GM12878 (cell line): ENCODE data around the gene CNTNAP5. TPM values are rescaled to one million over a fixed set of nuclear protein-coding genes. Genes with fewer than 3 reads are reported as not detected.

Experiments used
- ATAC-seq: fragments of 200-7000 bp; cut with Tn5 transposase; 3 replicates; pipeline ENCODE4 v1.9.1; 2020; ENCODE audit warnings: mild to moderate bottlenecking, moderate library complexity
- BruUV-seq: library from RNA; stranded (reverse); fragments of 400-500 nt; replicated peaks from 2 replicates; lab custom pipeline; 2021; lab: Mats Ljungman, UMichigan
- CTCF ChIA-PET: fragments of 300-600 bp; sonication (Branson Sonifier 250); formaldehyde crosslinking; extraction: SDS; loops from one replicate; lab custom pipeline; 2021; ENCODE audit warnings: inconsistent platforms; lab: Yijun Ruan, JAX
- POLR2A ChIA-PET: fragments of 350-600 bp; formaldehyde crosslinking; extraction: SDS; loops from one replicate; lab custom pipeline; 2021; ENCODE audit warnings: inconsistent platforms; lab: Charles Lee
- RAD21 ChIA-PET: fragments of 300-600 bp; sonication (Branson Sonifier 250); formaldehyde crosslinking; loops from one replicate; lab custom pipeline; 2023; ENCODE audit warnings: antibody characterized with exemption; ENCODE audit not compliant: unreplicated experiment; lab: Charles Lee
- SMC1A ChIA-PET: fragments of 300-600 bp; sonication (Branson Sonifier 250); formaldehyde crosslinking; loops from one replicate; lab custom pipeline; 2023; ENCODE audit not compliant: unreplicated experiment, uncharacterized antibody; lab: Charles Lee
- DNase-seq: peaks from one replicate; pipeline ENCODE4 v3.0.0-alpha.2; 2011; ENCODE audit warnings: low read depth, low spot score
- FAIRE-seq: peaks from 3 replicates; lab custom pipeline; 2011; peaks lifted over from hg19 to GRCh38; lab: Jason Lieb, UNC
- H2AFZ ChIP-seq: 2 replicates; pipeline ENCODE4 v1.6.0; 2011; ENCODE audit warnings: low read depth, low read length, control low read depth; ENCODE audit not compliant: control insufficient read depth
- H3K27ac ChIP-seq: 2 replicates; pipeline ENCODE4 v1.5.1; 2011; ENCODE audit warnings: control low read depth; ENCODE audit not compliant: control insufficient read depth, insufficient read depth
- H3K27me3 ChIP-seq, 2 experiments: replicated peaks in 1 of 2; 2 replicates each; pipeline versions ENCODE4 v1.6.0 to v1.6.1; 2011; ENCODE audit warnings: low read length in 1 of 2; ENCODE audit not compliant: control insufficient read depth in 2 of 2, insufficient read depth in 2 of 2
- H3K36me3 ChIP-seq, 2 experiments: 2 replicates each; pipeline ENCODE4 v1.5.1; 2011; ENCODE audit warnings: low read length in 1 of 2; ENCODE audit not compliant: control insufficient read depth in 2 of 2, insufficient read depth in 2 of 2
- H3K4me1 ChIP-seq: 2 replicates; pipeline ENCODE4 v1.6.1; 2011; ENCODE audit warnings: mild to moderate bottlenecking, low read length, moderate library complexity, mixed read lengths; ENCODE audit not compliant: control insufficient read depth, insufficient read depth
- H3K4me2 ChIP-seq: 2 replicates; pipeline ENCODE4 v1.6.0; 2011; ENCODE audit warnings: control low read depth; ENCODE audit not compliant: control insufficient read depth, insufficient read depth
- H3K4me3 ChIP-seq: fragments of 200-600 bp; sonication (generic); 2 replicates; pipeline ENCODE4 v1.5.1; 2016
- H3K79me2 ChIP-seq: 2 replicates; pipeline ENCODE4 v1.6.0; 2011; ENCODE audit warnings: low read length; ENCODE audit not compliant: control insufficient read depth, insufficient read depth
- H3K9ac ChIP-seq: 2 replicates; pipeline ENCODE4 v1.8.0; 2011; ENCODE audit warnings: low read length, control low read depth, mixed read lengths; ENCODE audit not compliant: control insufficient read depth, insufficient read depth
- H3K9me3 ChIP-seq: replicated peaks from 3 replicates; pipeline ENCODE4 v1.5.1; 2011; ENCODE audit warnings: mild to moderate bottlenecking, low read length; ENCODE audit not compliant: control insufficient read depth, insufficient read depth
- H4K20me1 ChIP-seq: 2 replicates; pipeline ENCODE4 v1.6.0; 2011; ENCODE audit not compliant: control insufficient read depth, insufficient read depth
- DPF2 ChIP-seq: fragments of 450-650 bp; IDR thresholded peaks from 2 replicates; pipeline ENCODE4 v1.6.1; 2017; ENCODE audit warnings: mild to moderate bottlenecking
- HDGF ChIP-seq: fragments of 450-650 bp; IDR thresholded peaks from 2 replicates; pipeline ENCODE4 v1.6.1; 2016; ENCODE audit warnings: antibody characterized with exemption
- IKZF1 ChIP-seq: fragments of 450-650 bp; conservative IDR thresholded peaks from 2 replicates; pipeline ENCODE4 v1.6.1; 2017; ENCODE audit warnings: antibody characterized with exemption, mild to moderate bottlenecking
- MTA3 ChIP-seq: IDR thresholded peaks from 2 replicates; pipeline ENCODE4 v1.6.1; 2012; ENCODE audit warnings: low read length, inconsistent platforms, borderline replicate concordance
- NBN ChIP-seq: fragments of 450-650 bp; IDR thresholded peaks from 2 replicates; pipeline ENCODE4 v1.6.1; 2016
- POU2F2 ChIP-seq: IDR thresholded peaks from 3 replicates; pipeline ENCODE4 v1.6.1; 2011; ENCODE audit warnings: low read depth, mild to moderate bottlenecking, low read length, borderline replicate concordance
- SIN3A ChIP-seq: IDR thresholded peaks from 2 replicates; pipeline ENCODE4 v1.6.1; 2012; ENCODE audit warnings: low read depth, low read length, improper control_type of control experiment
- SPI1 ChIP-seq: IDR thresholded peaks from 2 replicates; pipeline ENCODE4 v1.6.1; 2011; ENCODE audit warnings: low read depth, mild to moderate bottlenecking, low read length, moderate library complexity, borderline replicate concordance; ENCODE audit not compliant: insufficient read depth
- TCF7 ChIP-seq: IDR thresholded peaks from 2 replicates; pipeline ENCODE4 v1.6.1; 2014; ENCODE audit warnings: antibody characterized with exemption, borderline replicate concordance
- YBX1 ChIP-seq: fragments of 450-650 bp; IDR thresholded peaks from 2 replicates; pipeline ENCODE4 v1.6.1; 2016; ENCODE audit warnings: antibody characterized with exemption
- WGBS: methylation state at CpG from one replicate; pipeline ENCODE4 v1.1.6; 2016; ENCODE audit warnings: low lambda C conversion rate; ENCODE audit not compliant: insufficient replicate concordance, insufficient coverage; ENCODE audit errors: missing lambda C conversion rate; 5-methylcytosine and 5-hydroxymethylcytosine counted together
- in situ Hi-C: fragments of 300-500 bp; cut with MboI; formaldehyde crosslinking; loops from 9 replicates; pipeline ENCODE4 v1.14.3; 2018; ENCODE audit warnings: mixed read lengths
- intact Hi-C: fragments of 100-400 bp; cut with micrococcal nuclease; formaldehyde crosslinking; loops from one replicate; pipeline ENCODE4 v1.14.2; 2022; ENCODE audit not compliant: unreplicated experiment
- polyA plus RNA-seq, 11 experiments: library from polyadenylated mRNA; depleted of rRNA in 4 of 11; unstranded in 6 of 11; stranded (reverse) in 5 of 11; fragments of >200 nt; fragmentation: Nextera tagmentation in 4 of 11; fragmentation: Illumina TruSeq in 1 of 11; extraction: Ambion mirVana in 4 of 11; extraction: Trizol in 1 of 11; gene quantifications; 1 replicate in 1 of 11; 2 replicates in 10 of 11; pipeline versions ENCODE4 v1.2.1 to v1.2.3, GENCODE V29; 2011 to 2016; ENCODE audit warnings: inconsistent platforms in 2 of 11, missing spikeins in 2 of 11, low read depth in 1 of 11
- total RNA-seq, 4 experiments: library from RNA; depleted of rRNA in 3 of 4; stranded (reverse); fragments of >200 nt in 3 of 4; fragmentation: Illumina TruSeq in 1 of 4; extraction: Trizol in 1 of 4; gene quantifications; 2 replicates each; pipeline versions ENCODE4 v1.2.1 to v1.2.3, GENCODE V29; 2013 to 2021
- TF ChIP-seq, protein P1 (sequence below): IDR thresholded peaks from 2 replicates; pipeline ENCODE4 v1.6.1; 2012; ENCODE audit warnings: low read length, inconsistent platforms
- TF ChIP-seq, protein P2 (sequence below): fragments of 450-650 bp; IDR thresholded peaks from 2 replicates; pipeline ENCODE4 v1.6.1; 2017; ENCODE audit warnings: mild to moderate bottlenecking, moderate library complexity
- TF ChIP-seq, protein P3 (sequence below): fragments of 150-350 bp; IDR thresholded peaks from 2 replicates; pipeline ENCODE4 v1.6.1; 2014; ENCODE audit warnings: mild to moderate bottlenecking, low read depth, low read length
- TF ChIP-seq, protein P4 (sequence below): fragments of 450-650 bp; IDR thresholded peaks from 2 replicates; pipeline ENCODE4 v1.6.1; 2016; ENCODE audit warnings: mild to moderate bottlenecking
- TF ChIP-seq, protein P5 (sequence below): fragments of 450-650 bp; IDR thresholded peaks from 2 replicates; pipeline ENCODE4 v1.6.1; 2018; ENCODE audit warnings: borderline replicate concordance, mild to moderate bottlenecking; ENCODE audit not compliant: partially characterized antibody

The CNTNAP5 gene
- total and polyA plus RNA-seq, 10 of the 15 experiments (the other 5 are each of a cell fraction or from before 2014, with no cell fraction given) = not detected

DNA sequence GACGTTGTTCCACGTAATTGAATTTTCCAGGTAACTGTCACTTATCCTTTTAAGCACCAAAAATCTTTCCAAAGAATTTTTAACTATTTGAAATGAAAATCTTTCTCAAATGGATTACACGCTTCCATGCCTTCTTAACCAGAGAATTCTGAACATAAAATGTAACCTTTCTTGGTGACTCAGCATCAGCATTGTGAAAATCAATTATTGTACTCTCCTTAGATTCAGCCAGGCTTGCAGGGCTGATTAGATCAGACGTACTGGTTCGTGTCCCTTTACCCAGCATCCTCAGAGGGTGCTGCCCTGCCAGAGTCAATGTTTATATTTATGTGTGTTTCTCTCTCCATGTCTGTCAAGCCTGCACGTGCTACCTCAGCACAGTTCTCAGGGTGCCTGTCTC is 623.9 kb downstream of the CNTNAP5 start:
- CTCF ChIA-PET = no interaction called here
- no peak overlapping the region for H3K4me2 ChIP-seq
- no TSS peak for BruUV-seq
- no peaks in the 10 kb centered on the region for H3K4me1 ChIP-seq
- no peaks in the 10 kb centered on the region for H3K27me3 ChIP-seq
- DNase-seq = no peak
- no peak overlapping the region for H2AFZ ChIP-seq
- POLR2A ChIA-PET = no interaction called here
- no peak overlapping the region for H3K4me3 ChIP-seq
- H3K36me3 ChIP-seq = no peaks in the 10 kb centered on the region
- no peak for TF ChIP-seq SPI1
- TF ChIP-seq HDGF = no peak
- TF ChIP-seq IKZF1 = no peak
- TF ChIP-seq, protein P1, sequence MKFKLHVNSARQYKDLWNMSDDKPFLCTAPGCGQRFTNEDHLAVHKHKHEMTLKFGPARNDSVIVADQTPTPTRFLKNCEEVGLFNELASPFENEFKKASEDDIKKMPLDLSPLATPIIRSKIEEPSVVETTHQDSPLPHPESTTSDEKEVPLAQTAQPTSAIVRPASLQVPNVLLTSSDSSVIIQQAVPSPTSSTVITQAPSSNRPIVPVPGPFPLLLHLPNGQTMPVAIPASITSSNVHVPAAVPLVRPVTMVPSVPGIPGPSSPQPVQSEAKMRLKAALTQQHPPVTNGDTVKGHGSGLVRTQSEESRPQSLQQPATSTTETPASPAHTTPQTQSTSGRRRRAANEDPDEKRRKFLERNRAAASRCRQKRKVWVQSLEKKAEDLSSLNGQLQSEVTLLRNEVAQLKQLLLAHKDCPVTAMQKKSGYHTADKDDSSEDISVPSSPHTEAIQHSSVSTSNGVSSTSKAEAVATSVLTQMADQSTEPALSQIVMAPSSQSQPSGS = no peak
- no peak for TF ChIP-seq POU2F2
- TF ChIP-seq TCF7 = no peak
- no peak for TF ChIP-seq YBX1
- TF ChIP-seq, protein P2, sequence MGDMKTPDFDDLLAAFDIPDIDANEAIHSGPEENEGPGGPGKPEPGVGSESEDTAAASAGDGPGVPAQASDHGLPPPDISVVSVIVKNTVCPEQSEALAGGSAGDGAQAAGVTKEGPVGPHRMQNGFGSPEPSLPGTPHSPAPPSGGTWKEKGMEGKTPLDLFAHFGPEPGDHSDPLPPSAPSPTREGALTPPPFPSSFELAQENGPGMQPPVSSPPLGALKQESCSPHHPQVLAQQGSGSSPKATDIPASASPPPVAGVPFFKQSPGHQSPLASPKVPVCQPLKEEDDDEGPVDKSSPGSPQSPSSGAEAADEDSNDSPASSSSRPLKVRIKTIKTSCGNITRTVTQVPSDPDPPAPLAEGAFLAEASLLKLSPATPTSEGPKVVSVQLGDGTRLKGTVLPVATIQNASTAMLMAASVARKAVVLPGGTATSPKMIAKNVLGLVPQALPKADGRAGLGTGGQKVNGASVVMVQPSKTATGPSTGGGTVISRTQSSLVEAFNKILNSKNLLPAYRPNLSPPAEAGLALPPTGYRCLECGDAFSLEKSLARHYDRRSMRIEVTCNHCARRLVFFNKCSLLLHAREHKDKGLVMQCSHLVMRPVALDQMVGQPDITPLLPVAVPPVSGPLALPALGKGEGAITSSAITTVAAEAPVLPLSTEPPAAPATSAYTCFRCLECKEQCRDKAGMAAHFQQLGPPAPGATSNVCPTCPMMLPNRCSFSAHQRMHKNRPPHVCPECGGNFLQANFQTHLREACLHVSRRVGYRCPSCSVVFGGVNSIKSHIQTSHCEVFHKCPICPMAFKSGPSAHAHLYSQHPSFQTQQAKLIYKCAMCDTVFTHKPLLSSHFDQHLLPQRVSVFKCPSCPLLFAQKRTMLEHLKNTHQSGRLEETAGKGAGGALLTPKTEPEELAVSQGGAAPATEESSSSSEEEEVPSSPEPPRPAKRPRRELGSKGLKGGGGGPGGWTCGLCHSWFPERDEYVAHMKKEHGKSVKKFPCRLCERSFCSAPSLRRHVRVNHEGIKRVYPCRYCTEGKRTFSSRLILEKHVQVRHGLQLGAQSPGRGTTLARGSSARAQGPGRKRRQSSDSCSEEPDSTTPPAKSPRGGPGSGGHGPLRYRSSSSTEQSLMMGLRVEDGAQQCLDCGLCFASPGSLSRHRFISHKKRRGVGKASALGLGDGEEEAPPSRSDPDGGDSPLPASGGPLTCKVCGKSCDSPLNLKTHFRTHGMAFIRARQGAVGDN = no peak
- TF ChIP-seq, protein P3, sequence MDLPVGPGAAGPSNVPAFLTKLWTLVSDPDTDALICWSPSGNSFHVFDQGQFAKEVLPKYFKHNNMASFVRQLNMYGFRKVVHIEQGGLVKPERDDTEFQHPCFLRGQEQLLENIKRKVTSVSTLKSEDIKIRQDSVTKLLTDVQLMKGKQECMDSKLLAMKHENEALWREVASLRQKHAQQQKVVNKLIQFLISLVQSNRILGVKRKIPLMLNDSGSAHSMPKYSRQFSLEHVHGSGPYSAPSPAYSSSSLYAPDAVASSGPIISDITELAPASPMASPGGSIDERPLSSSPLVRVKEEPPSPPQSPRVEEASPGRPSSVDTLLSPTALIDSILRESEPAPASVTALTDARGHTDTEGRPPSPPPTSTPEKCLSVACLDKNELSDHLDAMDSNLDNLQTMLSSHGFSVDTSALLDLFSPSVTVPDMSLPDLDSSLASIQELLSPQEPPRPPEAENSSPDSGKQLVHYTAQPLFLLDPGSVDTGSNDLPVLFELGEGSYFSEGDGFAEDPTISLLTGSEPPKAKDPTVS = no peak
- TF ChIP-seq MTA3 = no peak
- TF ChIP-seq, protein P4, sequence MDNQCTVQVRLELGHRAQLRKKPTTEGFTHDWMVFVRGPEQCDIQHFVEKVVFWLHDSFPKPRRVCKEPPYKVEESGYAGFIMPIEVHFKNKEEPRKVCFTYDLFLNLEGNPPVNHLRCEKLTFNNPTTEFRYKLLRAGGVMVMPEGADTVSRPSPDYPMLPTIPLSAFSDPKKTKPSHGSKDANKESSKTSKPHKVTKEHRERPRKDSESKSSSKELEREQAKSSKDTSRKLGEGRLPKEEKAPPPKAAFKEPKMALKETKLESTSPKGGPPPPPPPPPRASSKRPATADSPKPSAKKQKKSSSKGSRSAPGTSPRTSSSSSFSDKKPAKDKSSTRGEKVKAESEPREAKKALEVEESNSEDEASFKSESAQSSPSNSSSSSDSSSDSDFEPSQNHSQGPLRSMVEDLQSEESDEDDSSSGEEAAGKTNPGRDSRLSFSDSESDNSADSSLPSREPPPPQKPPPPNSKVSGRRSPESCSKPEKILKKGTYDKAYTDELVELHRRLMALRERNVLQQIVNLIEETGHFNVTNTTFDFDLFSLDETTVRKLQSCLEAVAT = no peak
- TF ChIP-seq SIN3A = no peak
- TF ChIP-seq, protein P5, sequence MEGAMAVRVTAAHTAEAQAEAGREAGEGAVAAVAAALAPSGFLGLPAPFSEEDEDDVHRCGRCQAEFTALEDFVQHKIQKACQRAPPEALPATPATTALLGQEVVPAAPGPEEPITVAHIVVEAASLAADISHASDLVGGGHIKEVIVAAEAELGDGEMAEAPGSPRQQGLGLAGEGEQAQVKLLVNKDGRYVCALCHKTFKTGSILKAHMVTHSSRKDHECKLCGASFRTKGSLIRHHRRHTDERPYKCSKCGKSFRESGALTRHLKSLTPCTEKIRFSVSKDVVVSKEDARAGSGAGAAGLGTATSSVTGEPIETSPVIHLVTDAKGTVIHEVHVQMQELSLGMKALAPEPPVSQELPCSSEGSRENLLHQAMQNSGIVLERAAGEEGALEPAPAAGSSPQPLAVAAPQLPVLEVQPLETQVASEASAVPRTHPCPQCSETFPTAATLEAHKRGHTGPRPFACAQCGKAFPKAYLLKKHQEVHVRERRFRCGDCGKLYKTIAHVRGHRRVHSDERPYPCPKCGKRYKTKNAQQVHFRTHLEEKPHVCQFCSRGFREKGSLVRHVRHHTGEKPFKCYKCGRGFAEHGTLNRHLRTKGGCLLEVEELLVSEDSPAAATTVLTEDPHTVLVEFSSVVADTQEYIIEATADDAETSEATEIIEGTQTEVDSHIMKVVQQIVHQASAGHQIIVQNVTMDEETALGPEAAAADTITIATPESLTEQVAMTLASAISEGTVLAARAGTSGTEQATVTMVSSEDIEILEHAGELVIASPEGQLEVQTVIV = no peak
- TF ChIP-seq NBN = no peak
- no peak for TF ChIP-seq DPF2
- no peaks in the 10 kb centered on the region for H4K20me1 ChIP-seq
- in situ Hi-C loops = no loop called here
- no peak overlapping the region for H3K27ac ChIP-seq
- no peak for FAIRE-seq
- RAD21 ChIA-PET = no interaction called here
- ATAC-seq = no peak
- H3K9ac ChIP-seq = no peak overlapping the region
- H3K9me3 ChIP-seq = no peaks in the 10 kb centered on the region
- intact Hi-C loops = no loop called here
- 17% methylated on average over 6 of the region's 6 CpGs for WGBS
- SMC1A ChIA-PET = no interaction called here
- no peaks in the 10 kb centered on the region for H3K79me2 ChIP-seq
